Measurements from ENCODE around the gene TMC2. TPM values are rescaled to one million over a fixed set of nuclear protein-coding genes. Genes with fewer than 3 reads are reported as not detected.

Gene TMC2
- total and polyA plus RNA-seq, 5 experiments from 2014 or later, result not detected

DNA sequence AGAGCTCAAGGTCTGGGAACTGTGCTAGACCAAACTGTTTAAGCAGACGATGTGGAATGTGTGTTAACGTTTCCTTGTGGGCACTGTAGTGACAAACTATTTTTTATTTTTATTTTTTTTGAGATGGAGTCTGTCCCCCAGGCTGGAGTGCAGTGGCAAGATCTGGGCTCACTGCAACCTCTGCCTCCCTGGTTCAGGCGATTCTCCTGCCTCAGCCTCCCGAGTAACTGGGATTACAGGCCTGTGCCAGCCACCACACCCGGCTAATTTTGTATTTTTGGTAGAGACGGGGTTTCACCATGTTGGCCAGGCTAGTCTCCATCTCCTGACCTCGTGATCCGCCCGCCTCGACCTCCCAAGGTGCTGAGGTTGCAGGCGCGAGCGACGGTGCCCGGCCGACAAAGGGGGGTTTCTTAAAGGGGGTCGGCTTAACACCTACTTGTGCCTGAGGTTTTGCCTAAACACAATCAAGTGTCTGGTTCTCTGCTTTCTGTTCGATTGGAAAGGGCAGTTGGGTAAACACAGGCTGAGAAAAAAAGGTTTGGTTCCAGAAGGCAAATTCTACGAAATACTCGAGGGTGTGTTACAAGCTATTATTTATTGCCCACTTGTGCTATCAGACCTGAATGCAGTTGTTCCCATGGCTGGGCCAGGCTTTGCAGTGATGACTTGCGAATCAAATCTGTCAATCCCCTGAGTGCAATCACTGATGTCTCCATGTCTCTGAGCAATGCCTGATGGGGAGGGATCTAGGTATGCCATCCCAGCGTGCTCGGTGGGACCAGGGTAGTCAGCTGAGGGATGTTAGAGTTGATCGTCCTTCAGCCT is 117.4 kb downstream of the TMC2 start:
- no peak for DNase-seq
- Mint-ChIP-seq H3K9me3 (no peaks in the 10 kb centered on the region), H3K36me3 (peaks cover 0 to 52% (median 11%) of the 10 kb centered on the region in 3 donors), H3K27ac (peak overlapping the region; percentile 57 to 92 (median 85)), H3K4me3 (peak overlapping the region; percentile 81 to 93 (median 86)), H3K4me1 (peaks cover 6 to 40% (median 37%) of the 10 kb centered on the region in 4 donors), H3K27me3 (no peaks in the 10 kb centered on the region)
- no peak for ATAC-seq
- POLR2A ChIA-PET, result interaction anchor here (0.5 to 5.5 kb wide), 12 partner anchors 11 to 400 kb away, joined by 3 to 150 read pairs (median 11); partner anchors contain the start of genes IDH3B, PCED1A, PTPRA and SNRPB

GRCh38 chr20:2654384-2654822 is 118.0 kb downstream of the TMC2 start:
- peaks cover 6 to 40% (median 37%) of the 10 kb centered on the region in 4 donors for H3K4me1 Mint-ChIP-seq
- no peaks in the 10 kb centered on the region for H3K9me3 Mint-ChIP-seq
- no peaks in the 10 kb centered on the region for H3K27me3 Mint-ChIP-seq
- peak overlapping the region; percentile 81 to 93 (median 86) for H3K4me3 Mint-ChIP-seq
- DNase-seq (no peak), ATAC-seq (no peak)
- POLR2A ChIA-PET, result interaction anchor here (1.1 to 5.5 kb wide), 3 partner anchors 10 to 87 kb away, joined by 3 to 150 read pairs (median 29); partner anchors contain the start of gene IDH3B
- peak overlapping the region in 9 of 10 donors; percentile 28 to 88 (median 73) for H3K27ac Mint-ChIP-seq
- H3K36me3 Mint-ChIP-seq, result peaks cover 0 to 58% (median 11%) of the 10 kb centered on the region in 3 donors

DNA sequence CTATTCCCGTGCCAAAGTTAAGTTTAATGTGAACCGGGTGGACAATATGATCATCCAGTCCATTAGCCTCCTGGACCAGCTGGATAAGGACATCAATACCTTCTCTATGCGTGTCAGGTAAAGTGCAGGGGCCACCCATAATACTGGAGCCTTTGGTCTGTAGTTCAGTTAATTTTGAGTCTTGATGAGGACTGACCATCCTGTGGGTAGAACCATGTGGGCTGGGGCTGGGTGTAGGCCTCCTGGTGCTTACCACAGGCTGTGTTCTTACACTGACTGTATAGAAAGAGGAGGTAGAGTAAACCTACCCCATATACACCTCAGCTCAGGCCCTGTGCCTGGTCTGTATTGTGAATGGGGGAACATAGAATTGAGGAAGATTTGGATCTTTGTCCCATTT is 118.5 kb downstream of the TMC2 start:
- Mint-ChIP-seq H3K36me3 (peaks cover 0 to 62% (median 14%) of the 10 kb centered on the region in 3 donors), H3K9me3 (no peaks in the 10 kb centered on the region), H3K4me1 (peaks cover 6 to 42% (median 35%) of the 10 kb centered on the region in 4 donors), H3K27me3 (no peaks in the 10 kb centered on the region), H3K4me3 (peak overlapping the region; percentile 81 to 93 (median 86)), H3K27ac (peak overlapping the region in 8 of 10 donors; percentile 28 to 87 (median 74))
- ATAC-seq (no peak), DNase-seq (no peak)
- POLR2A ChIA-PET, result interaction anchor here (1.1 to 5.5 kb wide), 3 partner anchors 10 to 87 kb away, joined by 3 to 150 read pairs (median 29); partner anchors contain the start of gene IDH3B

GRCh38 chr20:2655331-2656116 is 119.2 kb downstream of the TMC2 start:
- Mint-ChIP-seq H3K4me3 (no peak overlapping the region), H3K4me1 (peaks cover 6 to 36% (median 33%) of the 10 kb centered on the region in 4 donors), H3K27ac (peak overlapping the region in 7 of 10 donors; percentile 36 to 84 (median 71)), H3K9me3 (no peaks in the 10 kb centered on the region), H3K36me3 (peaks cover 0 to 69% (median 14%) of the 10 kb centered on the region in 3 donors), H3K27me3 (no peaks in the 10 kb centered on the region)
- ATAC-seq (no peak), DNase-seq (no peak)
- POLR2A ChIA-PET, result interaction anchor here (5.5 kb wide), 1 partner anchor 9 kb away, joined by 150 read pairs; the partner anchor contains the start of gene IDH3B

GRCh38 chr20:2656471-2657117 is 120.2 kb downstream of the TMC2 start:
- peak overlapping the region in 1 of 10 donors; percentile 51 for H3K27ac Mint-ChIP-seq
- POLR2A ChIA-PET, result interaction anchor here (0.5 kb wide), 1 partner anchor 86 kb away, joined by 3 read pairs; no protein-coding TSS in a partner anchor
- H3K4me1 Mint-ChIP-seq, result peaks cover 7 to 36% (median 27%) of the 10 kb centered on the region in 4 donors
- no peaks in the 10 kb centered on the region for H3K27me3 Mint-ChIP-seq
- H3K36me3 Mint-ChIP-seq, result peaks cover 2 to 80% (median 16%) of the 10 kb centered on the region in 3 donors
- no peak for ATAC-seq
- DNase-seq, result no peak
- H3K9me3 Mint-ChIP-seq, result no peaks in the 10 kb centered on the region
- H3K4me3 Mint-ChIP-seq, result peak overlapping the region in 1 of 10 donors; percentile 18

DNA sequence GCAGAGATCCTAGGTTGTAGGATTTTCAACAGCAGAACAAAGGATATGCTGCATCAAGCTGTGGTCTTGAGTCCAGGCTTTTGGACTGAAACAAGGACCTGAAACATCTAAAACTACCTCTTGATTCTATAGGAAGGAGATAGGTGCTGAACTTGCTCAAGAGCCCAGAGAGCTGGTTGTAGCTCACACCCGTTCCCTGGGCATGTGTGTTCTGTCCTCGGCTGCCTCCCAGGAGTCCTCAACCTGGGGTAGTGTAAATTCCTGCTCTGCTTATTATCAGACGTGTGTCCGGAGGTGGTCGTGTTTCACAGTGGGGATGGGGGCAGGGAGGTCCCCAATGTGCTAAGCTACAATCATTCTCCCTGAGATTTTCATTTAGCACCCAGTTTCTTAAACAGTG is 120.9 kb downstream of the TMC2 start:
- no peak overlapping the region for H3K4me3 Mint-ChIP-seq

GRCh38 chr20:2657674-2658073 is 121.3 kb downstream of the TMC2 start:
- H3K9me3 Mint-ChIP-seq, result no peaks in the 10 kb centered on the region
- no peaks in the 10 kb centered on the region for H3K27me3 Mint-ChIP-seq
- DNase-seq (no peak), ATAC-seq (no peak)
- POLR2A ChIA-PET, result no interaction called here
- H3K36me3 Mint-ChIP-seq, result peaks cover 4 to 90% (median 22%) of the 10 kb centered on the region in 3 donors
- peaks cover 13 to 43% (median 35%) of the 10 kb centered on the region in 4 donors for H3K4me1 Mint-ChIP-seq
- H3K4me3 Mint-ChIP-seq, result no peak overlapping the region
- peak overlapping the region in 2 of 10 donors; percentile 19 to 64 for H3K27ac Mint-ChIP-seq

More for the DNA sequence above, 120.9 kb downstream of the TMC2 start:
- Mint-ChIP-seq H3K9me3 (no peaks in the 10 kb centered on the region), H3K4me1 (peaks cover 11 to 41% (median 32%) of the 10 kb centered on the region in 4 donors), H3K36me3 (peaks cover 4 to 86% (median 22%) of the 10 kb centered on the region in 3 donors), H3K27ac (peak overlapping the region in 1 of 10 donors; percentile 13), H3K27me3 (no peaks in the 10 kb centered on the region)
- no peak for DNase-seq
- POLR2A ChIA-PET, result interaction anchor here (0.5 kb wide), 1 partner anchor 85 kb away, joined by 3 read pairs; no protein-coding TSS in a partner anchor
- no peak for ATAC-seq

- Mint-ChIP-seq H3K27ac (peak overlapping the region in 6 of 10 donors; percentile 12 to 83 (median 32)), H3K4me1 (peaks cover 15 to 48% (median 38%) of the 10 kb centered on the region in 4 donors), H3K9me3 (no peaks in the 10 kb centered on the region), H3K4me3 (peak overlapping the region in 1 of 10 donors; percentile 62), H3K27me3 (no peaks in the 10 kb centered on the region), H3K36me3 (peaks cover 4 to 92% (median 22%) of the 10 kb centered on the region in 3 donors)
- DNase-seq (no peak), ATAC-seq (peak in 1 of 2 donors; percentile 39)
- POLR2A ChIA-PET, result no interaction called here
Measured at GRCh38 chr20:2658414-2659354, 122.3 kb downstream of the TMC2 start.

GRCh38 chr20:2659547-2659946 is 123.2 kb downstream of the TMC2 start:
- no peak for ATAC-seq

GRCh38 chr20:2663364-2663886 is 127.1 kb downstream of the TMC2 start:
- POLR2A ChIA-PET, result interaction anchor here (0.9 to 5.9 kb wide), 10 partner anchors 10 to 561 kb away, joined by 3 to 150 read pairs (median 6); partner anchors contain the start of genes NOP56, PCED1A, SNRPB and VPS16
- Mint-ChIP-seq H3K4me1 (peaks cover 12 to 37% (median 26%) of the 10 kb centered on the region in 4 donors), H3K27me3 (peaks cover 0 to 2% (median 0%) of the 10 kb centered on the region in 5 donors), H3K4me3 (peak overlapping the region; percentile 89 to 99 (median 92)), H3K9me3 (no peaks in the 10 kb centered on the region), H3K27ac (peak overlapping the region; percentile 84 to 100 (median 96)), H3K36me3 (peaks cover 4 to 44% (median 12%) of the 10 kb centered on the region in 3 donors)
- ATAC-seq, result no peak
- no peak for DNase-seq

More at GRCh38 chr20:2659547-2659946, 123.2 kb downstream of the TMC2 start:
- peaks cover 18 to 47% (median 37%) of the 10 kb centered on the region in 4 donors for H3K4me1 Mint-ChIP-seq
- H3K27ac Mint-ChIP-seq, result peak overlapping the region in 1 of 10 donors; percentile 69
- H3K27me3 Mint-ChIP-seq, result no peaks in the 10 kb centered on the region
- no peak for DNase-seq
- peak overlapping the region in 1 of 10 donors; percentile 4 for H3K4me3 Mint-ChIP-seq
- POLR2A ChIA-PET, result no interaction called here
- H3K9me3 Mint-ChIP-seq, result no peaks in the 10 kb centered on the region
- H3K36me3 Mint-ChIP-seq, result peaks cover 4 to 83% (median 22%) of the 10 kb centered on the region in 3 donors

All from naive thymus-derived CD8-positive, alpha-beta T cell (primary cell).